Keratinocyte (primary cell): ENCODE measurements around the gene NAAA. TPM values are rescaled to one million over a fixed set of nuclear protein-coding genes. Genes with fewer than 3 reads are reported as not detected.

Experiments
- DNase-seq: peaks from one replicate; pipeline ENCODE4 v3.0.0-alpha.2; 2011; ENCODE audit warnings: low read depth, missing footprints, low spot score
- FAIRE-seq: peaks from 2 replicates; lab custom pipeline; 2011; peaks lifted over from hg19 to GRCh38; lab: Jason Lieb, UNC
- H2AFZ ChIP-seq: 2 replicates; pipeline ENCODE4 v1.6.0; 2012; ENCODE audit warnings: low read length, control low read depth, inconsistent platforms; ENCODE audit not compliant: control insufficient read depth
- H3K27ac ChIP-seq: 2 replicates; pipeline ENCODE4 v1.5.1; 2011; ENCODE audit warnings: low read length; ENCODE audit not compliant: control insufficient read depth, insufficient read depth
- H3K27me3 ChIP-seq: 3 replicates; pipeline ENCODE4 v1.6.0; 2011; ENCODE audit warnings: low read length; ENCODE audit not compliant: control insufficient read depth, insufficient read depth; ENCODE audit errors: extremely low read depth
- H3K36me3 ChIP-seq, 2 experiments: 2 replicates in 1 of 2; 3 replicates in 1 of 2; pipeline ENCODE4 v1.5.1; 2011; ENCODE audit warnings: low read length in 2 of 2, mild to moderate bottlenecking in 1 of 2; ENCODE audit not compliant: control insufficient read depth in 2 of 2, insufficient read depth in 2 of 2; ENCODE audit errors: extremely low read depth in 1 of 2
- H3K4me1 ChIP-seq: 3 replicates; pipeline ENCODE4 v1.5.1; 2011; ENCODE audit warnings: low read length; ENCODE audit not compliant: control insufficient read depth, insufficient read depth; ENCODE audit errors: extremely low read depth
- H3K4me2 ChIP-seq: 3 replicates; pipeline ENCODE4 v1.6.0; 2011; ENCODE audit warnings: low read depth, low read length; ENCODE audit not compliant: control insufficient read depth, insufficient read depth; ENCODE audit errors: extremely low read depth
- H3K4me3 ChIP-seq, 3 experiments: fragments of 200-600 bp in 1 of 3; sonication (generic) in 1 of 3; 2 replicates in 2 of 3; 3 replicates in 1 of 3; pipeline ENCODE4 v1.5.1; 2011 to 2016; ENCODE audit warnings: low read length in 3 of 3, mild to moderate bottlenecking in 3 of 3, control low read depth in 2 of 3, inconsistent platforms in 1 of 3, low read depth in 1 of 3, mixed read lengths in 1 of 3, mixed run types in 1 of 3, moderate library complexity in 1 of 3; ENCODE audit not compliant: control insufficient read depth in 2 of 3, insufficient read depth in 2 of 3; ENCODE audit errors: extremely low read depth in 1 of 3
- H3K79me2 ChIP-seq: 2 replicates; pipeline ENCODE4 v1.6.0; 2012; ENCODE audit warnings: low read length; ENCODE audit not compliant: control insufficient read depth, insufficient read depth
- H3K9ac ChIP-seq: 3 replicates; pipeline ENCODE4 v1.6.0; 2011; ENCODE audit warnings: low read length; ENCODE audit not compliant: control insufficient read depth, insufficient read depth; ENCODE audit errors: extremely low read depth
- H3K9me1 ChIP-seq: 3 replicates; pipeline ENCODE4 v1.6.0; 2011; ENCODE audit warnings: low read length; ENCODE audit not compliant: control insufficient read depth, insufficient read depth; ENCODE audit errors: extremely low read depth
- H3K9me3 ChIP-seq: 2 replicates; pipeline ENCODE4 v1.5.1; 2012; ENCODE audit warnings: low read depth, low read length; ENCODE audit not compliant: control insufficient read depth
- H4K20me1 ChIP-seq: 3 replicates; pipeline ENCODE4 v1.6.0; 2011; ENCODE audit warnings: low read length; ENCODE audit not compliant: control insufficient read depth, insufficient read depth; ENCODE audit errors: extremely low read depth
- EZH2 ChIP-seq: IDR thresholded peaks from one replicate; pipeline ENCODE4 v1.6.1; 2012; ENCODE audit warnings: inconsistent platforms, mild to moderate bottlenecking, low read length, moderate library complexity
- dilution Hi-C: fragments of 300-500 bp; cut with MboI; formaldehyde crosslinking; loops from one replicate; pipeline ENCODE4 v1.7.0; 2020; ENCODE audit warnings: low sequenced_read_pairs; ENCODE audit not compliant: extremely low pct_ligation_motif_present
- polyA plus RNA-seq, 5 experiments: library from polyadenylated mRNA; depleted of rRNA in 3 of 5; stranded (reverse) in 3 of 5; stranded (forward) in 1 of 5; unstranded in 1 of 5; fragments of >200 nt; gene quantifications; 1 replicate in 1 of 5; 2 replicates in 3 of 5; 3 replicates in 1 of 5; pipeline versions ENCODE4 v1.2.1 to v1.2.3, GENCODE V29; 2011 to 2012; ENCODE audit warnings: missing spikeins in 2 of 5, low read depth in 1 of 5, low replicate concordance in 1 of 5
- TF ChIP-seq, protein P1 (sequence below), 3 experiments: IDR thresholded peaks in 1 of 3; conservative IDR thresholded peaks in 1 of 3; optimal IDR thresholded peaks in 1 of 3; 2 replicates in 2 of 3; 3 replicates in 1 of 3; pipeline versions ENCODE3 to v1.5.1; 2011; ENCODE audit warnings: low read length in 3 of 3, mild to moderate bottlenecking in 3 of 3, moderate library complexity in 2 of 3, control low read depth in 1 of 3, inconsistent platforms in 1 of 3; ENCODE audit not compliant: insufficient read depth in 2 of 3; ENCODE audit errors: extremely low read depth in 1 of 3

The NAAA gene
- polyA plus RNA-seq, 1 donor (not counting 4 experiments of a cell fraction or from before 2014, with no cell fraction given): 12.2 TPM

DNA sequence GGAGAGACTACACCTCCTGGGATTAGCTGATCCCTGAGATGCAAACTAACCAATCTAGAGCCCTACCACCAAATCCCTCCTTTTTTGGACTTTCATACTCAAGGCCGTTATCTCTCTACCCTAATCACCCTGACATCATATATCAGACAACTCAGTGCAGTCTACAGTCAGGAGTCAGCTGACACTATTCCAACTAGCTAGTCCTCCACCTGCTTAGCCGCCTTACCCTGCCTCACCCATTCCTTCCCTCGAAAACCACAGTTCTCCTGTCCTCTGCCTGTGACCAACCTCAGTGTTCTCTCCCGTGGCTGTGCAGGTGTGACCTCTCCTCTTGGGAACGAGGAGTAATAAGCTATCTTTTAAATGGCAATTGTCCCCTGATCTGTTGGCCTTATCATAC is 36.7 kb downstream of the NAAA start:
- H3K4me2 ChIP-seq: no peak overlapping the region
- TF ChIP-seq, protein P1, sequence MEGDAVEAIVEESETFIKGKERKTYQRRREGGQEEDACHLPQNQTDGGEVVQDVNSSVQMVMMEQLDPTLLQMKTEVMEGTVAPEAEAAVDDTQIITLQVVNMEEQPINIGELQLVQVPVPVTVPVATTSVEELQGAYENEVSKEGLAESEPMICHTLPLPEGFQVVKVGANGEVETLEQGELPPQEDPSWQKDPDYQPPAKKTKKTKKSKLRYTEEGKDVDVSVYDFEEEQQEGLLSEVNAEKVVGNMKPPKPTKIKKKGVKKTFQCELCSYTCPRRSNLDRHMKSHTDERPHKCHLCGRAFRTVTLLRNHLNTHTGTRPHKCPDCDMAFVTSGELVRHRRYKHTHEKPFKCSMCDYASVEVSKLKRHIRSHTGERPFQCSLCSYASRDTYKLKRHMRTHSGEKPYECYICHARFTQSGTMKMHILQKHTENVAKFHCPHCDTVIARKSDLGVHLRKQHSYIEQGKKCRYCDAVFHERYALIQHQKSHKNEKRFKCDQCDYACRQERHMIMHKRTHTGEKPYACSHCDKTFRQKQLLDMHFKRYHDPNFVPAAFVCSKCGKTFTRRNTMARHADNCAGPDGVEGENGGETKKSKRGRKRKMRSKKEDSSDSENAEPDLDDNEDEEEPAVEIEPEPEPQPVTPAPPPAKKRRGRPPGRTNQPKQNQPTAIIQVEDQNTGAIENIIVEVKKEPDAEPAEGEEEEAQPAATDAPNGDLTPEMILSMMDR (optimal IDR thresholded peaks at IDR 0.05 in 1 of 3, IDR thresholded peaks at IDR 0.05 in 1 of 3, conservative IDR thresholded peaks at IDR 0.05 in 1 of 3; ENCODE audit: extremely low read depth in 1 of 3, insufficient read depth in 2 of 3, low read length in 3 of 3): no peak
- TF ChIP-seq EZH2: no peak
- H3K4me1 ChIP-seq: no peaks in the 10 kb centered on the region
- no peak for DNase-seq
- H3K9me1 ChIP-seq: no peaks in the 10 kb centered on the region
- no peak for FAIRE-seq
- no peaks in the 10 kb centered on the region for H4K20me1 ChIP-seq
- H3K79me2 ChIP-seq: no peaks in the 10 kb centered on the region
- dilution Hi-C loops: no loop called here
- no peak overlapping the region for H3K27ac ChIP-seq
- H3K9ac ChIP-seq: no peak overlapping the region
- H3K4me3 ChIP-seq: no peak overlapping the region
- H2AFZ ChIP-seq: no peak overlapping the region
- H3K27me3 ChIP-seq: no peaks in the 10 kb centered on the region
- no peaks in the 10 kb centered on the region for H3K36me3 ChIP-seq
- no peaks in the 10 kb centered on the region for H3K9me3 ChIP-seq

DNA sequence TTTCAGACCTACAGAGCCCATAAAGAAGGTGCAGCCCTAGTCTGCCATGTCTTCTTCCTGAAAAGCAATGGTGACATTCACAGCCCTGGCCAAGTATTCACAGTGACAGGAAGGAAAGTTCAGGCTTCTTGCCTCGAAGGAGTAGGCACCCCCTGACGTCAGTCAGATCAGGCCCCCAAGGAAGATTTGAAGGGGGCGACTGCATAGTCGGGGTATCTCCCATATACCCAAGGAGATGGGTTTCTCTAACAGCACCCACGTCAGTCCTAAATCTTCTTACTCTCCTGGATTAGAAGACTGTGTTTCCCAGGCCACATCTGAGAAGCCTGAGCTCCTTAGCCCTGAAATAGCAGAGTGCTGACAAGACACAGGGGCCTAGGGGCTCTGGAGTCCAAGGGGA is 38.5 kb downstream of the NAAA start, which contains the start of gene PPEF2:
Gene PPEF2, minus strand, starts transcription at position 101 of the 400 bp plus-strand sequence. CDS start 6,127 bp downstream, outside the sequence.
- no peak within 1 kb of the TSS for H3K4me3 ChIP-seq
- H4K20me1 ChIP-seq: no peaks in the 10 kb centered on the region
- no peaks in the 10 kb centered on the region for H3K36me3 ChIP-seq
- FAIRE-seq (no peak), DNase-seq (no peak)
- no peaks in the 10 kb centered on the region for H3K79me2 ChIP-seq
- no peak within 1 kb of the TSS for H3K27ac ChIP-seq
- no peaks in the 10 kb centered on the region for H3K9me1 ChIP-seq
- no peak within 1 kb of the TSS for H3K9ac ChIP-seq
- dilution Hi-C loops: no loop called here
- TF ChIP-seq, protein P1 (optimal IDR thresholded peaks at IDR 0.05 in 1 of 3, IDR thresholded peaks at IDR 0.05 in 1 of 3, conservative IDR thresholded peaks at IDR 0.05 in 1 of 3; ENCODE audit: extremely low read depth in 1 of 3, insufficient read depth in 2 of 3, low read length in 3 of 3): no peak
- H3K27me3 ChIP-seq: no peaks in the 10 kb centered on the region
- H3K4me2 ChIP-seq: no peak within 1 kb of the TSS
- H3K9me3 ChIP-seq: no peaks in the 10 kb centered on the region
- no peaks in the 10 kb centered on the region for H3K4me1 ChIP-seq
- H2AFZ ChIP-seq: no peak within 1 kb of the TSS
